ENCODE measurements around the gene STXBP1.
"Not testable (repeated sequence)": the region's sequence is repeated elsewhere in the genome, so short reads cannot be mapped to it uniquely, and the experiment has no call there.

Gene STXBP1

GRCh38 chr9:127578952-127579853 lies 32.9 kb upstream of the STXBP1 start:
- DNase-seq: peak; percentile 91

GRCh38 chr9:127580366-127580765 lies 31.7 kb upstream of the STXBP1 start:
- no peak for DNase-seq

- DNase-seq: no peak
Observed at GRCh38 chr9:127580879-127581475, 31.1 kb upstream of the STXBP1 start.

- DNase-seq: not testable (repeated sequence)
Observed at GRCh38 chr9:127584474-127584805, 27.6 kb upstream of the STXBP1 start.

- no peak for DNase-seq
Observed at GRCh38 chr9:127585161-127585819, 26.8 kb upstream of the STXBP1 start.

GRCh38 chr9:127586096-127586495 lies 26.0 kb upstream of the STXBP1 start:
- no peak for DNase-seq

- DNase-seq: peak; percentile 87
Observed at GRCh38 chr9:127586537-127586936, 25.5 kb upstream of the STXBP1 start.

- DNase-seq: no peak
Observed at GRCh38 chr9:127587966-127588365, 24.1 kb upstream of the STXBP1 start.

GRCh38 chr9:127588740-127589506 lies 23.2 kb upstream of the STXBP1 start:
- DNase-seq: no peak

GRCh38 chr9:127589955-127590370 lies 22.1 kb upstream of the STXBP1 start:
- peak; percentile 83 for DNase-seq

GRCh38 chr9:127595611-127596010 lies 16.5 kb upstream of the STXBP1 start:
- DNase-seq: no peak

- no peak for DNase-seq
Observed at GRCh38 chr9:127598839-127599549, 13.1 kb upstream of the STXBP1 start.

GRCh38 chr9:127599550-127599891 lies 12.6 kb upstream of the STXBP1 start:
- no peak for DNase-seq

- DNase-seq: no peak
Observed at GRCh38 chr9:127603226-127603625, 8.9 kb upstream of the STXBP1 start.

GRCh38 chr9:127606043-127606442 lies 6.0 kb upstream of the STXBP1 start:
- DNase-seq: no peak

- peak; percentile 69 for DNase-seq
Observed at GRCh38 chr9:127608104-127608966, 3.7 kb upstream of the STXBP1 start.

GRCh38 chr9:127611603-127611898 lies 526 bp upstream of the STXBP1 start:
- no peak for DNase-seq

GRCh38 chr9:127612939-127613582 lies 984 bp downstream of the STXBP1 start:
- peak; percentile 80 for DNase-seq

GRCh38 chr9:127613583-127613954 lies 1.5 kb downstream of the STXBP1 start:
- no peak for DNase-seq

GRCh38 chr9:127614961-127615360 lies 2.9 kb downstream of the STXBP1 start:
- DNase-seq: no peak

GRCh38 chr9:127621339-127621970 lies 9.4 kb downstream of the STXBP1 start:
- not testable (repeated sequence) for DNase-seq

Data from femur (tissue), 1 donor.